ENCODE results near the gene GRK6. TPM values are rescaled to one million over a fixed set of nuclear protein-coding genes. Genes with fewer than 3 reads are reported as not detected.

The GRK6 gene
- total and polyA plus RNA-seq, 2 of the 4 experiments (the other 2 are of a cell fraction) = 25.3 to 30.1 TPM

- in situ Hi-C loops (cut with MboI; ENCODE audit: low sequenced_read_pairs) = no loop called here
- Histone ChIP-seq H3K4ac (ENCODE audit: low read depth, low read length) (no peak overlapping the region), H2BK120ac (ENCODE audit: low read depth, low read length) (no peak overlapping the region), H3K14ac (replicated peaks; ENCODE audit: low read depth, low read length) (no peak overlapping the region), H3K9ac (ENCODE audit: low read depth, low read length) (no peak overlapping the region), H3K27ac (ENCODE audit: insufficient read depth, low read length) (no peak overlapping the region), H3K18ac (ENCODE audit: low read depth, low read length) (no peak overlapping the region), H3K4me2 (ENCODE audit: low read depth, low read length) (no peak overlapping the region), H2BK20ac (ENCODE audit: low read depth, low read length) (no peak overlapping the region), H4K91ac (ENCODE audit: insufficient read depth, low read depth, low read length) (no peak overlapping the region), H4K8ac (ENCODE audit: low read depth in 2 of 2, low read length in 2 of 2) (no peak overlapping the region), H3K56ac (ENCODE audit: extremely low read depth, insufficient read depth, low read length) (no peak overlapping the region), H3K79me1 (ENCODE audit: low read depth in 1 of 2, low read length in 2 of 2) (no peaks in the 10 kb centered on the region), H3K27me3 (ENCODE audit: control insufficient read depth, insufficient read depth, low read length) (peaks cover 37% of the 10 kb centered on the region), H3K9me3 (ENCODE audit: control insufficient read depth, insufficient read depth, low read length) (no peaks in the 10 kb centered on the region), H4K5ac (ENCODE audit: low read depth, low read length) (no peak overlapping the region), H3K36me3 (ENCODE audit: control insufficient read depth, insufficient read depth, low read length) (no peaks in the 10 kb centered on the region), H3K4me3 (ENCODE audit: insufficient read depth, low read depth, low read length) (no peak overlapping the region), H3K4me1 (ENCODE audit: control insufficient read depth, insufficient read depth, low read length) (peaks cover 9% of the 10 kb centered on the region; the same call in 1 of the 2 replicates), H3K9me1 (ENCODE audit: insufficient read depth, low read length) (peaks cover 6% of the 10 kb centered on the region; the same call in 1 of the 2 replicates), H2BK5ac (ENCODE audit: low read depth, low read length, poor library complexity, severe bottlenecking) (no peak overlapping the region), H4K20me1 (ENCODE audit: insufficient read depth, low read length) (no peaks in the 10 kb centered on the region), H2BK15ac (ENCODE audit: low read depth, low read length) (no peak overlapping the region), H2AK5ac (ENCODE audit: low read depth, low read length) (no peak overlapping the region), H2AFZ (replicated peaks; ENCODE audit: low read length, poor library complexity) (no peak overlapping the region), H2AK9ac (replicated peaks; ENCODE audit: low read depth, low read length, poor library complexity) (no peak overlapping the region), H3K23ac (ENCODE audit: low read depth, low read length) (no peak overlapping the region)
- dilution Hi-C loops (cut with HindIII; ENCODE audit: low sequenced_read_pairs, unreplicated experiment) = no loop called here
- ChIA-PET POLR2A (ENCODE audit: unreplicated experiment) (no interaction called here), CTCF (interaction anchor here (1.0 kb wide), 1 partner anchor 12 kb away, joined by 3 read pairs; no protein-coding TSS in a partner anchor)
- ATAC-seq (ENCODE audit: low read depth) = no peak
- 75% methylated on average over 2 of the region's 11 CpGs; no CpG with 5 or more reads in 1 of the 2 experiments for WGBS, 2 experiments (ENCODE audit: extremely low coverage in 2 of 2, insufficient read length in 1 of 2)
- TF ChIP-seq CTCF (conservative IDR thresholded peaks at IDR 0.05; ENCODE audit: low read depth, low read length) = peak; percentile 17; the same call in 1 of the 2 replicates
- no peak for TF ChIP-seq RCOR1 (IDR thresholded peaks at IDR 0.05; ENCODE audit: insufficient replicate concordance, low read length)
- TF ChIP-seq RAD21 (IDR thresholded peaks at IDR 0.05; ENCODE audit: low read length) = 0 out of 2 replicates have a peak, but pooled peaks have one; percentile 9
- no TSS peak for BruUV-seq (replicated peaks)
- DNase-seq = peak; percentile 18
- intact Hi-C loops (cut with micrococcal nuclease) = no loop called here
Measured at GRCh38 chr5:177382423-177383029, 44.0 kb upstream of the GRK6 start.
